HepG2 (cell line): ENCODE results near the gene CHCHD5. TPM values are rescaled to one million over a fixed set of nuclear protein-coding genes. Genes with fewer than 3 reads are reported as not detected.

ENCODE experiments used
- ATAC-seq: fragments of 200-7000 bp; cut with Tn5 transposase; 3 replicates; pipeline ENCODE4 v1.9.1; 2020; ENCODE audit warnings: mild to moderate bottlenecking, moderate library complexity
- BruUV-seq: library from RNA; stranded (reverse); fragments of 400-500 nt; replicated peaks from 2 replicates; lab custom pipeline; 2021; lab: Mats Ljungman, UMichigan
- CTCF ChIA-PET: fragments of 300-600 bp; formaldehyde crosslinking; extraction: SDS; loops from one replicate; lab custom pipeline; 2021; ENCODE audit warnings: low total read pairs, inconsistent platforms, low intra/inter-chr PET ratio; lab: Yijun Ruan, JAX
- POLR2A ChIA-PET: fragments of 350-600 bp; sonication (Branson Sonifier 250); formaldehyde crosslinking; loops from one replicate; lab custom pipeline; 2020; ENCODE audit warnings: antibody characterized with exemption, inconsistent platforms; lab: Yijun Ruan, JAX
- DNase-seq: peaks from one replicate; pipeline ENCODE4 v3.0.0-alpha.2; 2015; ENCODE audit warnings: low spot score
- FAIRE-seq: peaks from 3 replicates; lab custom pipeline; 2011; peaks lifted over from hg19 to GRCh38; lab: Jason Lieb, UNC
- H2AFZ ChIP-seq: one replicate; pipeline ENCODE4 v1.6.1; 2011; ENCODE audit warnings: low read length, inconsistent platforms
- H3K27ac ChIP-seq: fragments of 300-600 bp; 3 replicates; pipeline ENCODE4 v1.8.0; 2011; ENCODE audit warnings: mixed run types, mild to moderate bottlenecking, mixed read lengths, low read length, inconsistent platforms; ENCODE audit not compliant: insufficient read depth; ENCODE audit errors: extremely low read length
- H3K27me3 ChIP-seq, 2 experiments: fragments of 200-600 bp in 1 of 2; 2 replicates in 1 of 2; 3 replicates in 1 of 2; pipeline versions ENCODE4 v1.6.0 to v1.8.0; 2011; ENCODE audit warnings: low read length in 2 of 2, mild to moderate bottlenecking in 2 of 2, moderate library complexity in 2 of 2, inconsistent platforms in 1 of 2; ENCODE audit not compliant: insufficient read depth in 2 of 2, control insufficient read depth in 1 of 2
- H3K36me3 ChIP-seq, 2 experiments: fragments of 200-600 bp in 1 of 2; replicated peaks in 1 of 2; 2 replicates in 1 of 2; 3 replicates in 1 of 2; pipeline versions ENCODE4 v1.5.1 to v1.8.0; 2011; ENCODE audit warnings: low read length in 2 of 2, inconsistent platforms in 1 of 2; ENCODE audit not compliant: insufficient read depth in 2 of 2, control insufficient read depth in 1 of 2
- H3K4me1 ChIP-seq: 2 replicates; pipeline ENCODE4 v1.5.1; 2012; ENCODE audit warnings: low read length, inconsistent platforms; ENCODE audit not compliant: insufficient read depth
- H3K4me2 ChIP-seq: 2 replicates; pipeline ENCODE4 v1.6.0; 2011; ENCODE audit warnings: low read depth, low read length, inconsistent platforms
- H3K4me3 ChIP-seq, 3 experiments: fragments of 200-600 bp in 1 of 3; sonication (generic), shearing (Covaris generic) in 1 of 3; replicated peaks in 1 of 3; 2 replicates each; pipeline ENCODE4 v1.5.1; 2011 to 2016; ENCODE audit warnings: low read length in 3 of 3, inconsistent platforms in 2 of 3, low read depth in 2 of 3, mild to moderate bottlenecking in 2 of 3, control low read depth in 1 of 3, mixed read lengths in 1 of 3; ENCODE audit not compliant: insufficient read depth in 1 of 3
- H3K79me2 ChIP-seq: one replicate; pipeline ENCODE4 v1.6.1; 2011; ENCODE audit warnings: low read length, inconsistent platforms; ENCODE audit not compliant: insufficient read depth
- H3K9ac ChIP-seq: 2 replicates; pipeline ENCODE4 v1.6.0; 2011; ENCODE audit warnings: mild to moderate bottlenecking, low read depth, low read length, inconsistent platforms; ENCODE audit not compliant: insufficient read depth
- H3K9me3 ChIP-seq: 2 replicates; pipeline ENCODE4 v1.5.1; 2012; ENCODE audit warnings: mild to moderate bottlenecking, low read length
- H4K20me1 ChIP-seq: 2 replicates; pipeline ENCODE4 v1.6.0; 2011; ENCODE audit warnings: inconsistent platforms, mild to moderate bottlenecking, low read length, moderate library complexity; ENCODE audit not compliant: insufficient read depth
- AGO2 ChIP-seq: fragments of 200-400 bp; formaldehyde crosslinking; optimal IDR thresholded peaks from 2 replicates; pipeline ENCODE3; 2017; ENCODE audit warnings: mild to moderate bottlenecking, low read depth, low read length, moderate library complexity
- EED ChIP-seq: sonication (generic); formaldehyde crosslinking; IDR thresholded peaks from 2 replicates; pipeline ENCODE4 v1.5.0; 2020; ENCODE audit warnings: mild to moderate bottlenecking, missing genetic modification reagents
- FOXA3 ChIP-seq: IDR thresholded peaks from 2 replicates; pipeline ENCODE4 v1.6.1; 2016; ENCODE audit warnings: missing genetic modification reagents, missing compliant biosample characterization
- FUBP1 ChIP-seq: sonication (generic); formaldehyde crosslinking; IDR thresholded peaks from 2 replicates; pipeline ENCODE4 v1.5.1; 2020; ENCODE audit warnings: missing genetic modification reagents, mild to moderate bottlenecking, borderline replicate concordance
- GZF1 ChIP-seq: sonication (generic); formaldehyde crosslinking; IDR thresholded peaks from 2 replicates; pipeline ENCODE4 v1.5.1; 2020; ENCODE audit warnings: mild to moderate bottlenecking, missing genetic modification reagents
- KDM2A ChIP-seq: sonication (generic); formaldehyde crosslinking; IDR thresholded peaks from 2 replicates; pipeline ENCODE4 v1.4.0; 2020; ENCODE audit warnings: low read depth, missing genetic modification reagents, borderline replicate concordance
- MXI1 ChIP-seq: IDR thresholded peaks from 3 replicates; pipeline ENCODE4 v1.6.1; 2012; ENCODE audit warnings: low read depth, low read length, inconsistent platforms, borderline replicate concordance
- PRMT3 ChIP-seq: sonication (generic); formaldehyde crosslinking; IDR thresholded peaks from 2 replicates; pipeline ENCODE4 v1.8.1; 2022; ENCODE audit warnings: low read depth, mild to moderate bottlenecking, moderate library complexity, missing genetic modification reagents, borderline replicate concordance
- XRCC5 ChIP-seq: fragments of 200-400 bp; formaldehyde crosslinking; optimal IDR thresholded peaks from 2 replicates; pipeline ENCODE3; 2017; ENCODE audit warnings: mild to moderate bottlenecking, low read length
- ZBTB33 ChIP-seq: sonication (generic); formaldehyde crosslinking; IDR thresholded peaks from 2 replicates; pipeline ENCODE4 v1.4.0; 2020; ENCODE audit warnings: missing genetic modification reagents
- ZBTB38 ChIP-seq: sonication (generic); formaldehyde crosslinking; IDR thresholded peaks from 2 replicates; pipeline ENCODE4 v1.5.1; 2020; ENCODE audit warnings: mild to moderate bottlenecking, missing genetic modification reagents
- ZFX ChIP-seq: sonication (generic); formaldehyde crosslinking; IDR thresholded peaks from 2 replicates; pipeline ENCODE4 v1.4.0; 2020; ENCODE audit warnings: mild to moderate bottlenecking, low read depth, missing genetic modification reagents, moderate library complexity
- ZNF101 ChIP-seq: sonication (generic); formaldehyde crosslinking; IDR thresholded peaks from 2 replicates; pipeline ENCODE4 v1.4.0; 2020; ENCODE audit warnings: mild to moderate bottlenecking, low read depth, missing genetic modification reagents, borderline replicate concordance
- ZNF143 ChIP-seq: sonication (generic); formaldehyde crosslinking; IDR thresholded peaks from 2 replicates; pipeline ENCODE4 v1.4.0; 2020; ENCODE audit warnings: missing genetic modification reagents
- ZNF207 ChIP-seq: fragments of 450-650 bp; IDR thresholded peaks from 2 replicates; pipeline ENCODE4 v1.6.1; 2016; ENCODE audit warnings: antibody characterized with exemption, borderline replicate concordance
- ZNF225 ChIP-seq: sonication (generic); formaldehyde crosslinking; IDR thresholded peaks from 2 replicates; pipeline ENCODE4 v1.4.0; 2020; ENCODE audit warnings: mild to moderate bottlenecking, missing genetic modification reagents
- ZNF274 ChIP-seq: sonication (generic); formaldehyde crosslinking; IDR thresholded peaks from 2 replicates; pipeline ENCODE4 v1.5.1; 2020; ENCODE audit warnings: mild to moderate bottlenecking, missing genetic modification reagents
- ZNF343 ChIP-seq: sonication (generic); formaldehyde crosslinking; IDR thresholded peaks from 2 replicates; pipeline ENCODE4 v1.4.0; 2020; ENCODE audit warnings: mild to moderate bottlenecking, missing genetic modification reagents
- ZNF430 ChIP-seq: sonication (generic); formaldehyde crosslinking; IDR thresholded peaks from 2 replicates; pipeline ENCODE4 v1.9.0; 2021; ENCODE audit warnings: mild to moderate bottlenecking, missing genetic modification reagents
- ZNF768 ChIP-seq: sonication (generic); formaldehyde crosslinking; IDR thresholded peaks from 2 replicates; pipeline ENCODE4 v1.4.0; 2020; ENCODE audit warnings: missing genetic modification reagents
- ZNF839 ChIP-seq: sonication (generic); formaldehyde crosslinking; IDR thresholded peaks from 2 replicates; pipeline ENCODE4 v1.4.0; 2020; ENCODE audit warnings: missing genetic modification reagents, mild to moderate bottlenecking, borderline replicate concordance
- ZNF841 ChIP-seq: sonication (generic); formaldehyde crosslinking; IDR thresholded peaks from 2 replicates; pipeline ENCODE4 v1.8.1; 2023; ENCODE audit warnings: missing genetic modification reagents, borderline replicate concordance
- WGBS: methylation state at CpG from one replicate; pipeline ENCODE4 v1.1.6; 2017; ENCODE audit warnings: low lambda C conversion rate; 5-methylcytosine and 5-hydroxymethylcytosine counted together
- in situ Hi-C: cut with HindIII; loops from 2 replicates; pipeline ENCODE4 v1.10.0; 2017; ENCODE audit warnings: low pct_unique_long_range_greater_than_20kb; ENCODE audit not compliant: extremely low pct_ligation_motif_present
- intact Hi-C: fragments of 100-400 bp; cut with micrococcal nuclease; formaldehyde crosslinking; loops from one replicate; pipeline ENCODE4 v1.10.0; 2022; ENCODE audit not compliant: unreplicated experiment
- polyA plus RNA-seq, 8 experiments: library from polyadenylated mRNA; depleted of rRNA in 3 of 8; stranded (reverse) in 7 of 8; unstranded in 1 of 8; fragments of >200 nt; fragmentation: Illumina TruSeq in 4 of 8; extraction: Trizol in 4 of 8; gene quantifications; 2 replicates each; pipeline versions ENCODE4 v1.2.1 to v1.2.3, GENCODE V29; 2011 to 2016; ENCODE audit warnings: low read depth in 4 of 8, missing spikeins in 1 of 8, mixed read lengths in 1 of 8; ENCODE audit not compliant: insufficient read depth in 1 of 8
- total RNA-seq, 5 experiments: library from RNA; depleted of rRNA; stranded (reverse); fragments of >200 nt; fragmentation: Illumina TruSeq; extraction: Trizol; gene quantifications; 2 replicates each; pipeline ENCODE4 v1.2.3, GENCODE V29; 2016; ENCODE audit warnings: low read depth in 1 of 5

The CHCHD5 gene
- total and polyA plus RNA-seq, 2 of the 13 experiments (the other 11 are each of a cell fraction or from before 2014, with no cell fraction given) = 19.0 to 23.9 TPM

- WGBS = 99% methylated on average over 13 of the region's 18 CpGs
- ATAC-seq = no peak
- no peak for TF ChIP-seq ZNF841 (CRISPR knock-in tag)
- peak; percentile 87 for TF ChIP-seq ZBTB33 (CRISPR knock-in tag)
- no peak for TF ChIP-seq ZNF430 (CRISPR knock-in tag)
- no peak for TF ChIP-seq PRMT3 (CRISPR knock-in tag)
- TF ChIP-seq FOXA3 (CRISPR knock-in tag) = no peak
- TF ChIP-seq ZBTB38 (CRISPR knock-in tag) = peak; percentile 67; the same call in 1 of the 2 replicates
- no peak for TF ChIP-seq ZFX (CRISPR knock-in tag)
- peak; percentile 19 for TF ChIP-seq AGO2
- no peak for TF ChIP-seq ZNF101 (CRISPR knock-in tag)
- TF ChIP-seq ZNF768 (CRISPR knock-in tag) = no peak; the same call in 1 of the 2 replicates
- 0 out of 2 replicates have a peak, but pooled peaks have one; percentile 27 for TF ChIP-seq ZNF274 (CRISPR knock-in tag)
- no peak for TF ChIP-seq MXI1
- no peak for TF ChIP-seq EED (CRISPR knock-in tag)
- TF ChIP-seq GZF1 = no peak
- no peak for TF ChIP-seq ZNF207
- peak; percentile 6; the same call in 1 of the 2 replicates for TF ChIP-seq ZNF839 (CRISPR knock-in tag)
- no peak for TF ChIP-seq ZNF343 (CRISPR knock-in tag)
- no peak for TF ChIP-seq XRCC5
- 0 out of 2 replicates have a peak, but pooled peaks have one; percentile 18 for TF ChIP-seq ZNF143 (CRISPR knock-in tag)
- TF ChIP-seq KDM2A (CRISPR knock-in tag) = no peak
- no peak for TF ChIP-seq FUBP1 (CRISPR knock-in tag)
- no peak for TF ChIP-seq ZNF225
These were observed 1.6 kb downstream of the CHCHD5 start for GRCh38 chr2:112585873-112586464.

More at GRCh38 chr2:112585873-112586464, 1.6 kb downstream of the CHCHD5 start:
- Histone ChIP-seq H3K9ac (peak overlapping the region; percentile 97; the same call in 1 of the 2 replicates), H3K27ac (no peak overlapping the region), H3K4me1 (peaks cover 40% of the 10 kb centered on the region), H3K27me3 (peaks cover 0 to 4% of the 10 kb centered on the region in 2 experiments; a peak in 1 of 5 replicates), H3K4me2 (peak overlapping the region; percentile 91), H4K20me1 (no peaks in the 10 kb centered on the region), H3K36me3 (peaks cover 9 to 15% of the 10 kb centered on the region in 2 experiments; a peak in 4 of 5 replicates), H3K9me3 (no peaks in the 10 kb centered on the region), H3K79me2 (peaks cover 10% of the 10 kb centered on the region), H2AFZ (no peak overlapping the region), H3K4me3 (no peak overlapping the region; a peak in 2 of 6 replicates)
- in situ Hi-C loops (no loop called here), intact Hi-C loops (loop anchor here (10.0 kb wide), 1 partner anchor 331 kb away; the partner anchor contains the start of gene ZC3H8)
- ChIA-PET CTCF (no interaction called here), POLR2A (interaction anchor here (1.4 kb wide), 1 partner anchor 29 kb away, joined by 3 read pairs; no protein-coding TSS in a partner anchor)
- no peak for DNase-seq
- FAIRE-seq = no peak
- BruUV-seq = no TSS peak
